Stromal cell of bone marrow (primary cell): Measurements from ENCODE around the gene LRRC71.
A peak's percentile ranks its signal among the peaks of the same experiment; 100 is the strongest.

ENCODE experiments used
- DNase-seq: peaks from one replicate; pipeline ENCODE4 v3.0.0-alpha.2; 2012; ENCODE audit warnings: low read depth

LRRC71 gene

GRCh38 chr1:156927215-156928042 is 7.0 kb downstream of the LRRC71 start:
- peak; percentile 40 for DNase-seq

DNA sequence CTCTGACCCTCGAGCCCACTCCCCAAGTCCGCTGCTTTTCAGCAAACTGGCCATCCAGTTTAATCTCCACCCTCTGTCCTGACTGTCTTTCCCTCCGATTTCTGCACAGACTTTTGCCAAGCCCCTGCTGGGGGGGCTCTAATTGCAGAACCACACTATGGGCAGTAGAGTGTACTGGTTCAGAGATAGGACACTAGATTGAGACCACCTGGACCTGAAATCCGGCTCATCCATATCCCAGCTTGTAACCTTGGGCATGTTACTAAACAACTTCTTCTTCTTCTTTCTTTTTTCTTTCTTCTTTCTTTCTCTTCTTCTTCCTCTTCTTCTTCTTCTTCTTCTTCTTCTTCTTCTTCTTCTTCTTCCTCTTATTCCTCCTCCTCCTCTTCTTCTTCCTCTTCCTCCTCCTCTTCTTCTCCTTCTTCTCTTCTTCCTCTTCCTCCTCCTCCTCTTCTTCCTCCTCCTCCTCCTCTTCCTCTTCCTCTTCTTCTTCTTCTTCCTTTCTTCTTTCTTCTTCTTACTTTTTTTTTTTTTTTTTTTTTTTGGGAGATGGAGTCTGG is 7.7 kb downstream of the LRRC71 start:
- DNase-seq = no peak

GRCh38 chr1:156929596-156930238 is 9.3 kb downstream of the LRRC71 start:
- no peak for DNase-seq

GRCh38 chr1:156930483-156930882 is 10.1 kb downstream of the LRRC71 start:
- DNase-seq = no peak

DNA sequence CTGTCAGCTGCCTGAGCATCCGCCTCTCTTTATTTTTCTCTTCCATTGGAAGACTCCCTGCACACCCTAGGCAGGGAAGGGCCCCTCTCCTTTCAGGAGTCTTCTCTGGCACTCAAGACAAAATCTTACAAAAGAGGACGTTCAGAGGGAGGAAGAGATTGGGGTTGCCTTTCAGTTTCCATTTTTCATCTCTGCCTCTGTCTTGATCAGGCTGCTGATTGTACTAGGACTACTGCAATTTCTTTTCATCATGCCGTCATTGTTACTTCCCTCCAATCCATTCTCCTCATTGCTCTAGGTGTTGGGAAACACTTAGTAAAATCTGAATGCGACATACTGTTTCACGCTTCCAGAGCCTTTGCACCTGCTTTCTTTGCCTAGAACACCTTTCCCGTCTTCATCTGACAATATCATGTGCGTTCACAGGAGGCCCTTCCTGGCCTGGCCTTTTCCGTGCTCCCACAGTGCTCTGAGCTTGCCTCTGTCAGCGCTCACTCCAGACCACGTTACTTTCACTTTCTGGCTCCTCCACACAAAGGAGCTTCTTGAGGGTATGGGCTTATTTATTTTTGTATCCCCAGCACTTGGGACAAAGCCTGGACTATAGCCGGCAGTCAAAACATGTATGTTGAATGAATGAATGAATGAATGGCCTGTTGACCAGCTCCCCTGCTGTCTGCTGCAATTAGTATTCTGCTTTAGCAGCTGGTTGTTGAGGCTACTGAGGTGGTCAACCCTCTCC is 10.9 kb downstream of the LRRC71 start:
- no peak for DNase-seq

GRCh38 chr1:156931974-156932710 is 11.7 kb downstream of the LRRC71 start:
- no peak for DNase-seq

DNA sequence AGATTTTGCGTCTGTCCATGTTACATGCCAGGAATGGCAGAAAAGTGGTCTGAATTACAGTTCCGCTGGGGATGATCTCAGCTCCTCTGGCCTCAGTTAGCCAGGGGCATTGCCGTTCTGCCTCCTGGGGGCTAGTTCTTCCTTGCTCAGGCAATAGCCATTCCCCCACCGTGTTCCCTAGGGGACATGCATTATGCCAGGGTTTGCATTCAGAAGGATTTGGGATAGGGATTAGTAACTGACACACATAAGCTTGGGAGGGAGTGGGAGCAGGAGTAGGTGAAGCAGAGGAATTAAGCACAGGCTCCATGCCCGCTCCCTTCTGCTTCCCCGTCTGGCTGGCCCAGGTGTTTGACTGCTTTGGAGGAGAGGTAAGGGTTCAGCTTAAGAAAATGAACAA is 12.7 kb downstream of the LRRC71 start:
- DNase-seq = no peak

DNA sequence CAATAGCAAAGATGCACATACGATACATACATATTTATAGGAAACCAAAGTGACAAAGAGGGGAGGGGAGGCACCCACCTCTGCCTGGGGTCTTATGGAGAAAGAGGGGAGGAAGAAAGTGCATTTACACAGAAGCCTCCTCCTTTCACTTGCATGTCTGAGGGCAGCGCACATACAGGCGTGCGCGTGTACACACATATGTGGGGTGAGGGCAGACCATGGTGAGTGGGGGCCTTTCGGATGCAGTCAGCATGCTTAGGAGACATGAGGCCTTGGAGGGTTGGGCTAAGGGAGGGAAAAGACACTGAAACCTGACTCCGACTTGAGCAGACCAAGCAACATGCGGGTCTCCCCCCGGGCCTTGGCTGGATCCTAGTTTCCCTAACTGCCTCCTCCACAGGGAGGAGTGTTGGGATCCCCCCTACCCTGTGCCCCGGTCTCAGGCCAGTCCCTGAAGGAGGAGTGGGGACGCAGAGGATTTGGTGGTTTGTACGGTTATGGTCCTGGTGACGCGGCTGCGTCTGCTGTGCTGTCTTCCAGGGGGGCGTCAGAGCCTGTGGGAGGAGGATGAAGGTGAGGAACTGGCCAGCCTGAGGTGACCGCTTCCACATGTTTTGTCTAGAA is 15.2 kb downstream of the LRRC71 start:
- no peak for DNase-seq

GRCh38 chr1:156936191-156936590 is 15.8 kb downstream of the LRRC71 start:
- DNase-seq = no peak

GRCh38 chr1:156936721-156937220 is 16.3 kb downstream of the LRRC71 start:
- DNase-seq = no peak

DNA sequence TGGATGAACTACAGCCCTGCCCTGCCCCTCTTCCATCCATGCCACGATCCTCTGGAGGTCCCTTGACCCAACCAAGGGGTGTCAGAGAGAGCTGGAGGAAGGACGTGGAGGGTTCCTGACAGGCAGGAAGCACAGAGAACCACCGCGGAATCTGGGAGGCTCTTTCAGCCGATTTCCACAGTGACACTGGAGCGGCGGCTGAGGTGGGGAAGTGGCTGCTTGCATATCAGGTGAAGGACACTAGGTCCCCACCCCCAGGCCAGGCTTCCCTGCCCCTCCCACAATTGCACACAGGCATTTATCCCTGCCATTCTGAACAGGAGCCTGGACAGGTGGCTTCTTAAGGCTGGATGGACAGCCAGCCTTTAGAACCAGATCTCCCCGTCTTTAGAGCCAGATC is 17.5 kb downstream of the LRRC71 start:
- DNase-seq = no peak

- no peak for DNase-seq
These were observed 18.4 kb downstream of the LRRC71 start for GRCh38 chr1:156938813-156939212.

- no peak for DNase-seq
These were observed 19.4 kb downstream of the LRRC71 start for GRCh38 chr1:156939786-156940334.

- DNase-seq = no peak
These were observed 21.2 kb downstream of the LRRC71 start for GRCh38 chr1:156941675-156942074.

DNA sequence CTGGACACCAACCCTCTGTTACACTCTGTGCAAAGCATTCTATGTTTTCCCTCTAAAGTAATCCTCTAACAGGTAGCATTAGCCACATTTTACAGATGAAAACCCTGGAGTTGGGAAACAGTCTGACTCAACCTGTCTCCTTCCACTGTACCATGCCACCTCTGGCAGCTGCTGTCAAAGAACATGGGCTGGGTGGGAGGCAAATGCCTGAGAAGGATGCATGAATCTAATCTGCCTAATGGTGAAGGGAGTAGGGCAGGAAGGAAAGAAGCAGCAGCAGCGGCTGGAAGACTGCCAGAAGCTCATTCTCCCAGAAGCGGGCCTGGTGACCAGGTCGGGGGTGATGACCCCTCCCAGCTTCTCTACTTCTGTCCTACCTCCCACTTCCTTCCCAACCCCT is 21.7 kb downstream of the LRRC71 start:
- DNase-seq = no peak

- DNase-seq = no peak
These were observed 22.1 kb downstream of the LRRC71 start for GRCh38 chr1:156942576-156942975.

DNA sequence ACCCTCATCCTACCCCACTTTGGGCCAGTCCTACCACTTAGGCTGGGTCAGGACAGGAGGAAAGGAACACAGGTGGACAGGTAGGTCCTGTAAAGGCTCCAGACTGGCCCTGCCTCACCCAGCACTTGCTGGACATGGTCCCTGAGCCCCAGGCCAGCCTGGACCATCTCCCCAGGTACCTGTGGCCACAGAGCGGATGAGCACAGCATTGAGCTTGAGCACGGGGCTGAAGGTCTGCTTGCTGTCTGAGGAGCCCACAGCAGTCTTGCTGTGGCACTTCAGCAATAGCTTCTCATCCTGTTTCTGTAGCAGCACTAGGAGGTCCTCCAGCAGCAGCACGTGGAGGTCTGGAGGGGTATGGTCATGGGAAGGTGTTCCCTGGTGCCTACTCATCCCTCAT is 23.3 kb downstream of the LRRC71 start:
- no peak for DNase-seq

DNA sequence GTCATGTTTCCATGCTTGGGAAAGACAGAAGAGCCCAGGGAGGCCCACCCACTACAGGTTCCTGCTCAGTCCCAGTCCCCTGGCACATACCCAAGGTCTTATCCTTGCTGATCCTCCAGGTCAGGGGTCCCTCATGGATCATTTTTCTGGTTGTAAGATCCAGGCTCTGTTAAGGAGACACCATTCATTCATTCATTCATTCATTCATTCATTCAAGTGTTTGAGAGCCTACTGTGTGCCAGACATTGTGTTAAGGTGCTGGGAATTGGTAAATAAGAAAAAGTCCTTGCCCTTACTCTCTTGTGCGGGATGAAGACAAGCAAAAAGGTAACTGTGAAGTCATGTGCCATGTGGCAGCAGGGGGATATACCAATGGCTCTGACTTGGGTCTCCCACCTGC is 23.8 kb downstream of the LRRC71 start:
- DNase-seq = no peak

- DNase-seq = no peak
These were observed 24.4 kb downstream of the LRRC71 start for GRCh38 chr1:156944848-156945247.

- DNase-seq = no peak
These were observed 25.6 kb downstream of the LRRC71 start for GRCh38 chr1:156945881-156946661.
